K562 (cell line): ENCODE results near the gene USP28. TPM values are rescaled to one million over a fixed set of nuclear protein-coding genes. Genes with fewer than 3 reads are reported as not detected.
A peak's percentile ranks its signal among the peaks of the same experiment; 100 is the strongest.

Experiments
- ATAC-seq: fragments of 200-7000 bp; cut with Tn5 transposase; 3 replicates; pipeline ENCODE4 v1.9.1; 2020; ENCODE audit warnings: moderate library complexity
- BruUV-seq: library from RNA; stranded (reverse); fragments of 400-500 nt; replicated peaks from 2 replicates; lab custom pipeline; 2021; lab: Mats Ljungman, UMichigan
- CTCF ChIA-PET: fragments of 300-600 bp; formaldehyde crosslinking; extraction: SDS; loops from one replicate; lab custom pipeline; 2021; ENCODE audit warnings: low intra/inter-chr PET ratio; lab: Yijun Ruan, JAX
- POLR2A ChIA-PET: fragments of 300-600, 350-650 bp; sonication (Branson Sonifier 250); formaldehyde crosslinking; extraction: SDS; loops from one replicate; lab custom pipeline; 2021; ENCODE audit warnings: antibody characterized with exemption, inconsistent platforms; lab: Yijun Ruan, JAX
- DNase-seq, 4 experiments: peaks; one replicate each; pipeline versions ENCODE4 v3.0.0 to v3.0.0-alpha.2; 2011 to 2018; ENCODE audit warnings: low spot score in 3 of 4, mixed read lengths in 3 of 4; ENCODE audit errors: extremely low read depth in 1 of 4
- FAIRE-seq: peaks from 2 replicates; lab custom pipeline; 2011; peaks lifted over from hg19 to GRCh38; lab: Jason Lieb, UNC
- H2AFZ ChIP-seq: 2 replicates; pipeline ENCODE4 v1.6.0; 2011; ENCODE audit warnings: low read depth, low read length, control low read depth, inconsistent platforms
- H3K27ac ChIP-seq: fragments of 200-600 bp; 3 replicates; pipeline ENCODE4 v1.8.0; 2011; ENCODE audit warnings: low read depth, mild to moderate bottlenecking, control low read depth, inconsistent platforms, low read length, moderate library complexity, mixed read lengths; ENCODE audit errors: extremely low read depth
- H3K27me3 ChIP-seq, 2 experiments: fragments of 300-600 bp in 1 of 2; 2 replicates in 1 of 2; 3 replicates in 1 of 2; pipeline versions ENCODE4 v1.6.0 to v1.8.0; 2011; ENCODE audit warnings: inconsistent platforms in 2 of 2, low read length in 2 of 2, mild to moderate bottlenecking in 1 of 2, mixed read lengths in 1 of 2, moderate library complexity in 1 of 2; ENCODE audit not compliant: control insufficient read depth in 2 of 2, insufficient read depth in 2 of 2
- H3K36me3 ChIP-seq: fragments of 300-600 bp; 3 replicates; pipeline ENCODE4 v1.8.0; 2011; ENCODE audit warnings: mild to moderate bottlenecking, low read length, inconsistent platforms; ENCODE audit not compliant: control insufficient read depth, insufficient read depth
- H3K4me1 ChIP-seq, 2 experiments: fragments of 200-600 bp in 1 of 2; replicated peaks in 1 of 2; 2 replicates in 1 of 2; 3 replicates in 1 of 2; pipeline versions ENCODE4 v1.5.1 to v1.8.0; 2011; ENCODE audit warnings: inconsistent platforms in 2 of 2, low read length in 2 of 2, mild to moderate bottlenecking in 1 of 2, mixed read lengths in 1 of 2, moderate library complexity in 1 of 2; ENCODE audit not compliant: control insufficient read depth in 2 of 2, insufficient read depth in 2 of 2
- H3K4me2 ChIP-seq: 2 replicates; pipeline ENCODE4 v1.6.1; 2011; ENCODE audit warnings: low read length, control low read depth, inconsistent platforms, mixed read lengths; ENCODE audit not compliant: insufficient read depth
- H3K4me3 ChIP-seq: fragments of 200-600 bp; sonication (generic), shearing (Covaris generic); 2 replicates; pipeline ENCODE4 v1.5.1; 2016; ENCODE audit warnings: control low read depth, inconsistent platforms
- H3K79me2 ChIP-seq: fragments of 200-600 bp; 3 replicates; pipeline ENCODE4 v1.8.0; 2011; ENCODE audit warnings: low read length, inconsistent platforms; ENCODE audit not compliant: control insufficient read depth, insufficient read depth
- H3K9ac ChIP-seq, 2 experiments: 2 replicates each; pipeline versions ENCODE4 v1.6.0 to v1.6.1; 2011; ENCODE audit warnings: low read depth in 2 of 2, low read length in 2 of 2, control low read depth in 1 of 2, inconsistent platforms in 1 of 2, mild to moderate bottlenecking in 1 of 2, mixed read lengths in 1 of 2; ENCODE audit not compliant: insufficient read depth in 1 of 2
- H3K9me1 ChIP-seq: one replicate; pipeline ENCODE4 v1.6.0; 2011; ENCODE audit warnings: inconsistent platforms, mild to moderate bottlenecking, low read length, moderate library complexity; ENCODE audit not compliant: control insufficient read depth, insufficient read depth
- H3K9me3 ChIP-seq: replicated peaks from 2 replicates; pipeline ENCODE4 v1.5.1; 2011; ENCODE audit warnings: low read depth, low read length, inconsistent platforms; ENCODE audit not compliant: control insufficient read depth, insufficient read depth
- H4K20me1 ChIP-seq: replicated peaks from 2 replicates; pipeline ENCODE4 v1.6.1; 2011; ENCODE audit warnings: low read length, inconsistent platforms, mixed read lengths; ENCODE audit not compliant: control insufficient read depth, insufficient read depth
- BRD9 ChIP-seq: fragments of 450-650 bp; IDR thresholded peaks from 2 replicates; pipeline ENCODE4 v1.6.1; 2018; ENCODE audit warnings: low read depth; ENCODE audit not compliant: partially characterized antibody
- CREB1 ChIP-seq, 2 experiments: sonication (generic) in 1 of 2; formaldehyde crosslinking in 1 of 2; IDR thresholded peaks; 2 replicates each; pipeline versions ENCODE4 v1.6.1 to v1.8.0; 2012 to 2022; ENCODE audit warnings: inconsistent platforms in 1 of 2, mild to moderate bottlenecking in 1 of 2, missing genetic modification reagents in 1 of 2, moderate library complexity in 1 of 2
- ELF1 ChIP-seq: fragments of 200-800 bp; sonication (Bioruptor generic); IDR thresholded peaks from 2 replicates; pipeline ENCODE4 v1.6.1; 2016; ENCODE audit warnings: missing genetic modification characterization, missing compliant biosample characterization
- ESRRA ChIP-seq: fragments of 450-650 bp; IDR thresholded peaks from 2 replicates; pipeline ENCODE4 v1.6.1; 2014; ENCODE audit warnings: low read depth, mild to moderate bottlenecking, moderate library complexity, borderline replicate concordance
- HDGF ChIP-seq: fragments of 450-650 bp; IDR thresholded peaks from 2 replicates; pipeline ENCODE4 v1.6.1; 2016
- HINFP ChIP-seq: fragments of 450-650 bp; conservative IDR thresholded peaks from 2 replicates; pipeline ENCODE4 v1.6.1; 2016; ENCODE audit warnings: missing genetic modification characterization, low read depth, mild to moderate bottlenecking, control low read depth, missing compliant biosample characterization
- MTA1 ChIP-seq: fragments of 450-650 bp; IDR thresholded peaks from 2 replicates; pipeline ENCODE4 v1.6.1; 2017; ENCODE audit warnings: borderline replicate concordance
- NEUROD1 ChIP-seq: fragments of 150-350 bp; IDR thresholded peaks from 2 replicates; pipeline ENCODE4 v1.6.1; 2014; ENCODE audit warnings: borderline replicate concordance, low read length, low read depth; ENCODE audit not compliant: partially characterized antibody
- NFRKB ChIP-seq: fragments of 450-650 bp; IDR thresholded peaks from 2 replicates; pipeline ENCODE4 v1.6.1; 2016; ENCODE audit warnings: low read depth
- RBM17 ChIP-seq: fragments of 200-400 bp; formaldehyde crosslinking; IDR thresholded peaks from 2 replicates; pipeline ENCODE4 v1.6.1; 2017; ENCODE audit warnings: low read depth, mild to moderate bottlenecking, low read length, borderline replicate concordance
- RBM25 ChIP-seq: fragments of 200-400 bp; formaldehyde crosslinking; IDR thresholded peaks from 2 replicates; pipeline ENCODE4 v1.6.1; 2018; ENCODE audit warnings: low read length, low read depth, moderate library complexity; ENCODE audit not compliant: severe bottlenecking
- SMAD2 ChIP-seq: fragments of 150-350 bp; IDR thresholded peaks from 2 replicates; pipeline ENCODE4 v1.6.1; 2014; ENCODE audit warnings: low read depth, mild to moderate bottlenecking, low read length
- ZNF668 ChIP-seq: fragments of 250-450 bp; sonication (Bioruptor Pico); IDR thresholded peaks from 2 replicates; pipeline ENCODE4 v1.8.0; 2022; ENCODE audit warnings: mild to moderate bottlenecking, inconsistent platforms
- ZNF696 ChIP-seq: fragments of 250-450 bp; sonication (Bioruptor Pico); conservative IDR thresholded peaks from 2 replicates; pipeline ENCODE4 v1.4.0; 2020; ENCODE audit warnings: mild to moderate bottlenecking, moderate library complexity
- ZNF740 ChIP-seq, 3 experiments: fragments of 200-800 bp in 1 of 3; sonication (Bioruptor generic) in 1 of 3; sonication (generic) in 1 of 3; formaldehyde crosslinking in 1 of 3; IDR thresholded peaks; 2 replicates each; pipeline versions ENCODE4 v1.6.1 to v1.8.0; 2016 to 2022; ENCODE audit warnings: mild to moderate bottlenecking in 2 of 3, missing compliant biosample characterization in 2 of 3, missing genetic modification characterization in 2 of 3, missing genetic modification reagents in 1 of 3
- WGBS: fragments of 100-300 bp; shearing (Covaris generic); methylation state at CpG from one replicate; pipeline ENCODE4 v1.1.6; 2016; ENCODE audit warnings: low coverage, mixed read lengths; ENCODE audit not compliant: insufficient coverage; ENCODE audit errors: missing lambda C conversion rate; 5-methylcytosine and 5-hydroxymethylcytosine counted together
- in situ Hi-C: fragments of 300-500 bp; cut with MboI; formaldehyde crosslinking; loops from 4 replicates; pipeline ENCODE4 v1.15.0; 2018; ENCODE audit warnings: inconsistent platforms, mixed read lengths
- intact Hi-C: fragments of 100-400 bp; cut with micrococcal nuclease; formaldehyde crosslinking; loops from 2 replicates; pipeline ENCODE4 v1.14.2; 2022
- polyA plus RNA-seq, 8 experiments: library from polyadenylated mRNA; depleted of rRNA in 4 of 8; stranded (reverse) in 5 of 8; unstranded in 3 of 8; fragments of >200 nt; fragmentation: Nextera tagmentation in 2 of 8; fragmentation: Illumina TruSeq in 1 of 8; extraction: Ambion mirVana in 2 of 8; extraction: Trizol in 1 of 8; gene quantifications; 2 replicates each; pipeline versions ENCODE4 v1.2.1 to v1.2.3, GENCODE V29; 2011 to 2014; ENCODE audit warnings: inconsistent platforms in 1 of 8, missing spikeins in 1 of 8
- total RNA-seq, 7 experiments: library from RNA; depleted of rRNA in 6 of 7; stranded (reverse); fragments of >200 nt in 6 of 7; fragmentation: Illumina TruSeq in 2 of 7; extraction: Trizol in 2 of 7; gene quantifications; 2 replicates each; pipeline versions ENCODE4 v1.2.1 to v1.2.3, GENCODE V29; 2011 to 2021; ENCODE audit warnings: low replicate concordance in 1 of 7
- TF ChIP-seq, protein P1 (sequence below): IDR thresholded peaks from 3 replicates; pipeline ENCODE4 v1.6.1; 2011; ENCODE audit warnings: borderline replicate concordance, mild to moderate bottlenecking; ENCODE audit not compliant: insufficient read length, insufficient read depth

Gene USP28
- total and polyA plus RNA-seq, 9 of the 15 experiments (the other 6 are each of a cell fraction or from before 2014, with no cell fraction given) = 3.7 to 42.7 (median 20.3) TPM

DNA sequence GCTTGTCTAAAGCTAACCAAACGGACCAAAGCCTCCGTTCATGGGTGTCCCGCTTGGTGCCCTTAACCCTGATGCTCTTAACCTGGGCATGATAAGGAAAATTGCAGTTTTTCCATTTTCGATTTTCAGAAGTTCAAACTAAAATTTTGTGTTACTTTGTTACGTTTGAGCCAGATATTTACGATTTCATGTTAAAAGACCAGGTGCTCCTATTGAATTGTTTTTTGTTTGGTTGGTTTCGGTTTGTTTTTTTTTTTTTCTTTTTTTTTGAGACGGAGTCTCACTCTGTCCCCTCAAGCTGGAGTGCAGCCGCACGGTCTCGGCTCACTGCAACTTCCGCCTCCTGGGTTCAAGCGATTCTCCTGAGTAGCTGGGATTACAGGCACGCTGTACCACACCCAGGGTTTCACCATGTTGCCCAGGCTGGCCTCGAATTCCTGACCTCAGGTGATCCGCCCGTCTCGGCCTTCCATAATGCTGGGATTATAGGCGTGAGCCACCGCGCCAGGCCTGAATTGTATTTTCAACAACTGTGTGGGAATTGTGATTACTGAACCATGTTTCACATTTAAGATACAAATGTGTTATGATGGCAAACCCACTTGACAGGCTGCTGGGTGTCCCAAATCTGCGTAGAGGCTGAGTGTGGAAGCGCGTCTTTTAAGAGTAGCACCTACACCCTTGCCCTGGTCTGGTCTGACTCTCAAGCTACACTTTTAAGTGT is 864 bp upstream of the USP28 start:
- no peaks in the 10 kb centered on the region for H3K9me1 ChIP-seq
- peak overlapping the region; percentile 77 for H3K4me2 ChIP-seq
- H4K20me1 ChIP-seq = no peaks in the 10 kb centered on the region
- CTCF ChIA-PET = no interaction called here
- DNase-seq = peak in 1 of 4 experiments; percentile 62
- peak overlapping the region; percentile 88 for H3K27ac ChIP-seq
- peaks cover 27% of the 10 kb centered on the region for H3K79me2 ChIP-seq
- ATAC-seq = peak; percentile 73
- peak; percentile 48 for FAIRE-seq
- no peaks in the 10 kb centered on the region for H3K27me3 ChIP-seq
- peak overlapping the region; percentile 82 to 90 for H3K9ac ChIP-seq
- H2AFZ ChIP-seq = peak overlapping the region; percentile 96
- WGBS = 13% methylated on average over 24 of the region's 24 CpGs
- no peaks in the 10 kb centered on the region; the same call in 2 of the 3 replicates for H3K36me3 ChIP-seq
- in situ Hi-C loops (no loop called here), intact Hi-C loops (no loop called here)
- peak overlapping the region; percentile 49 for H3K4me3 ChIP-seq
- BruUV-seq = TSS peak; percentile 87
- peaks cover 18 to 25% of the 10 kb centered on the region in 2 experiments for H3K4me1 ChIP-seq
- POLR2A ChIA-PET = interaction anchor here (0.6 to 1.9 kb wide), 4 partner anchors 12 to 1745 kb away, joined by 3 to 7 read pairs (median 4); no protein-coding TSS in a partner anchor
- H3K9me3 ChIP-seq = no peaks in the 10 kb centered on the region
- TF ChIP-seq RBM25 = no peak
- no peak for TF ChIP-seq SMAD2
- peak; percentile 27 for TF ChIP-seq BRD9
- TF ChIP-seq ELF1 (tag) = peak; percentile 60
- TF ChIP-seq, protein P1, sequence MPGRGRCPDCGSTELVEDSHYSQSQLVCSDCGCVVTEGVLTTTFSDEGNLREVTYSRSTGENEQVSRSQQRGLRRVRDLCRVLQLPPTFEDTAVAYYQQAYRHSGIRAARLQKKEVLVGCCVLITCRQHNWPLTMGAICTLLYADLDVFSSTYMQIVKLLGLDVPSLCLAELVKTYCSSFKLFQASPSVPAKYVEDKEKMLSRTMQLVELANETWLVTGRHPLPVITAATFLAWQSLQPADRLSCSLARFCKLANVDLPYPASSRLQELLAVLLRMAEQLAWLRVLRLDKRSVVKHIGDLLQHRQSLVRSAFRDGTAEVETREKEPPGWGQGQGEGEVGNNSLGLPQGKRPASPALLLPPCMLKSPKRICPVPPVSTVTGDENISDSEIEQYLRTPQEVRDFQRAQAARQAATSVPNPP = no peak
- 0 out of 2 replicates have a peak, but pooled peaks have one; percentile 9 for TF ChIP-seq ZNF668 (CRISPR knock-in tag)
- TF ChIP-seq ZNF740 (CRISPR knock-in tag; IDR thresholded peaks at IDR 0.05) = no peak
- TF ChIP-seq ZNF740 (tag; IDR thresholded peaks at IDR 0.05) = no peak
- TF ChIP-seq NFRKB = peak; percentile 90
- 0 out of 2 replicates have a peak, but pooled peaks have one; percentile 7 for TF ChIP-seq CREB1 (IDR thresholded peaks at IDR 0.05)
- no peak for TF ChIP-seq CREB1 (CRISPR knock-in tag; IDR thresholded peaks at IDR 0.05)
- no peak for TF ChIP-seq RBM17
- peak; percentile 42; the same call in 1 of the 2 replicates for TF ChIP-seq HDGF
- no peak for TF ChIP-seq NEUROD1
- TF ChIP-seq MTA1 = no peak
- no peak for TF ChIP-seq ZNF696 (CRISPR knock-in tag)
- no peak for TF ChIP-seq ESRRA
- TF ChIP-seq HINFP = no peak
